CD4-positive, alpha-beta memory T cell (primary cell): ENCODE data around the gene SLC30A10. TPM values are rescaled to one million over a fixed set of nuclear protein-coding genes. Genes with fewer than 3 reads are reported as not detected.
A peak's percentile ranks its signal among the peaks of the same experiment; 100 is the strongest.
"Not testable (repeated sequence)": the region's sequence is repeated elsewhere in the genome, so short reads cannot be mapped to it uniquely, and the experiment has no call there.

Experiments
- CTCF ChIA-PET: fragments of 350-600 bp; sonication (Branson Sonifier 250); formaldehyde crosslinking; loops from one replicate; lab custom pipeline; 2021; ENCODE audit warnings: inconsistent platforms; ENCODE audit not compliant: partially characterized antibody; lab: Charles Lee
- POLR2A ChIA-PET: fragments of 350-600 bp; sonication (Branson Sonifier 250); formaldehyde crosslinking; loops from one replicate; lab custom pipeline; 2021; ENCODE audit not compliant: partially characterized antibody; lab: Charles Lee
- DNase-seq, 5 donors: peaks; one replicate each; pipeline versions ENCODE4 v3.0.0 to v3.0.0-alpha.2; 2020 to 2022; ENCODE audit warnings: mixed read lengths in 1 of 5
- H3K27ac ChIP-seq: one replicate; pipeline ENCODE4 v1.7.0; 2013; ENCODE audit warnings: low read depth, low read length
- H3K27me3 ChIP-seq: 2 replicates; pipeline ENCODE4 v1.7.0; 2013; ENCODE audit warnings: mild to moderate bottlenecking, low read length, moderate library complexity; ENCODE audit not compliant: insufficient read depth
- H3K36me3 ChIP-seq: 2 replicates; pipeline ENCODE4 v1.7.0; 2013; ENCODE audit warnings: mild to moderate bottlenecking, low read length, moderate library complexity; ENCODE audit not compliant: insufficient read depth
- H3K4me1 ChIP-seq: 2 replicates; pipeline ENCODE4 v1.7.0; 2013; ENCODE audit warnings: mild to moderate bottlenecking, low read length, moderate library complexity; ENCODE audit not compliant: insufficient read depth
- H3K4me3 ChIP-seq, 2 donors: one replicate each; pipeline ENCODE4 v1.7.0; 2013; ENCODE audit warnings: low read length in 2 of 2, mild to moderate bottlenecking in 1 of 2
- H3K9me3 ChIP-seq, 2 donors: one replicate each; pipeline ENCODE4 v1.7.0; 2013; ENCODE audit warnings: low read length in 2 of 2, control low read depth in 1 of 2; ENCODE audit not compliant: control insufficient read depth in 1 of 2
- H3K27ac Mint-ChIP-seq, 7 donors: one replicate each; pipeline ENCODE4 v1.8.0; 2020 to 2021; ENCODE audit warnings: mixed read lengths in 7 of 7, mild to moderate bottlenecking in 6 of 7, inconsistent platforms in 3 of 7, moderate library complexity in 3 of 7
- H3K27me3 Mint-ChIP-seq, 2 donors: one replicate each; pipeline ENCODE4 v1.8.0; 2020 to 2021; ENCODE audit warnings: mixed read lengths in 2 of 2
- H3K36me3 Mint-ChIP-seq, 2 donors: one replicate each; pipeline ENCODE4 v1.8.0; 2020 to 2021; ENCODE audit warnings: mixed read lengths in 2 of 2, inconsistent platforms in 1 of 2, mild to moderate bottlenecking in 1 of 2
- H3K4me1 Mint-ChIP-seq, 4 donors: one replicate each; pipeline ENCODE4 v1.8.0; 2020 to 2021; ENCODE audit warnings: mixed read lengths in 4 of 4, mild to moderate bottlenecking in 1 of 4
- H3K4me3 Mint-ChIP-seq, 8 donors: one replicate each; pipeline ENCODE4 v1.8.0; 2020 to 2021; ENCODE audit warnings: mixed read lengths in 8 of 8, mild to moderate bottlenecking in 7 of 8, moderate library complexity in 6 of 8, inconsistent platforms in 3 of 8
- H3K9me3 Mint-ChIP-seq, 8 donors: one replicate each; pipeline ENCODE4 v1.8.0; 2020 to 2021; ENCODE audit warnings: mixed read lengths in 8 of 8, mild to moderate bottlenecking in 5 of 8, inconsistent platforms in 3 of 8, moderate library complexity in 1 of 8
- intact Hi-C: fragments of 100-400 bp; cut with micrococcal nuclease; formaldehyde crosslinking; loops from one replicate; pipeline ENCODE4 v1.15.1; 2023
- polyA plus RNA-seq, 2 donors: library from polyadenylated mRNA; unstranded; fragments of 300-500 nt; fragmentation: Illumina TruSeq; gene quantifications; one replicate each; pipeline ENCODE4 v1.2.3, GENCODE V29; 2021
- total RNA-seq, 2 experiments: library from RNA; stranded (reverse); gene quantifications; one replicate each; pipeline ENCODE4 v1.2.3, GENCODE V29; 2021

Gene SLC30A10
- total and polyA plus RNA-seq, 4 experiments from 2014 or later = not detected

- no peak for DNase-seq
- POLR2A ChIA-PET = no interaction called here
- Mint-ChIP-seq H3K27ac (no peak overlapping the region), H3K36me3 (peaks cover 0 to 8% of the 10 kb centered on the region in 2 donors), H3K4me1 (peaks cover 0 to 4% (median 2%) of the 10 kb centered on the region in 4 donors), H3K9me3 (peaks cover 0 to 15% (median 9%) of the 10 kb centered on the region in 8 donors), H3K27me3 (peaks cover 13 to 16% of the 10 kb centered on the region in 2 donors), H3K4me3 (no peak overlapping the region)
- intact Hi-C loops = no loop called here
- Histone ChIP-seq H3K4me3 (no peak overlapping the region), H3K27ac (no peak overlapping the region), H3K9me3 (no peaks in the 10 kb centered on the region), H3K36me3 (no peaks in the 10 kb centered on the region), H3K4me1 (no peaks in the 10 kb centered on the region), H3K27me3 (no peaks in the 10 kb centered on the region)
- CTCF ChIA-PET = no interaction called here
Observed at GRCh38 chr1:219945795-219946194, 17.4 kb upstream of the SLC30A10 start.

- Histone ChIP-seq H3K4me1 (no peaks in the 10 kb centered on the region), H3K4me3 (no peak overlapping the region), H3K27me3 (no peaks in the 10 kb centered on the region), H3K27ac (no peak overlapping the region), H3K9me3 (no peaks in the 10 kb centered on the region), H3K36me3 (no peaks in the 10 kb centered on the region)
- Mint-ChIP-seq H3K4me1 (peaks cover 0 to 4% (median 2%) of the 10 kb centered on the region in 4 donors), H3K27me3 (peaks cover 31 to 33% of the 10 kb centered on the region in 2 donors), H3K27ac (no peak overlapping the region), H3K9me3 (peaks cover 0 to 11% (median 7%) of the 10 kb centered on the region in 8 donors), H3K36me3 (peaks cover 0 to 8% of the 10 kb centered on the region in 2 donors), H3K4me3 (no peak overlapping the region)
- CTCF ChIA-PET = no interaction called here
- no peak for DNase-seq
- POLR2A ChIA-PET = no interaction called here
- intact Hi-C loops = no loop called here
Observed at GRCh38 chr1:219941179-219942118, 13.1 kb upstream of the SLC30A10 start.

- POLR2A ChIA-PET = no interaction called here
Observed at GRCh38 chr1:219940707-219941106, 12.3 kb upstream of the SLC30A10 start.

GRCh38 chr1:219938706-219939105, 10.3 kb upstream of the SLC30A10 start:
- CTCF ChIA-PET = no interaction called here
- no peak overlapping the region for H3K4me3 Mint-ChIP-seq
- no peak overlapping the region for H3K27ac Mint-ChIP-seq
- H3K27me3 Mint-ChIP-seq = peaks cover 26 to 27% of the 10 kb centered on the region in 2 donors
- Histone ChIP-seq H3K4me1 (no peaks in the 10 kb centered on the region), H3K9me3 (no peaks in the 10 kb centered on the region), H3K27ac (no peak overlapping the region), H3K4me3 (no peak overlapping the region), H3K36me3 (no peaks in the 10 kb centered on the region), H3K27me3 (no peaks in the 10 kb centered on the region)
- H3K9me3 Mint-ChIP-seq = peaks cover 0 to 11% (median 6%) of the 10 kb centered on the region in 8 donors
- intact Hi-C loops = no loop called here
- H3K4me1 Mint-ChIP-seq = no peaks in the 10 kb centered on the region
- POLR2A ChIA-PET = no interaction called here
- peaks cover 0 to 8% of the 10 kb centered on the region in 2 donors for H3K36me3 Mint-ChIP-seq
- no peak for DNase-seq

More at GRCh38 chr1:219940707-219941106, 12.3 kb upstream of the SLC30A10 start:
- Histone ChIP-seq H3K9me3 (no peaks in the 10 kb centered on the region), H3K27ac (no peak overlapping the region), H3K4me1 (no peaks in the 10 kb centered on the region), H3K27me3 (no peaks in the 10 kb centered on the region), H3K36me3 (no peaks in the 10 kb centered on the region), H3K4me3 (no peak overlapping the region)
- no peak overlapping the region for H3K4me3 Mint-ChIP-seq
- peaks cover 0 to 8% of the 10 kb centered on the region in 2 donors for H3K36me3 Mint-ChIP-seq
- peaks cover 0 to 3% (median 2%) of the 10 kb centered on the region in 4 donors for H3K4me1 Mint-ChIP-seq
- intact Hi-C loops = no loop called here
- no peak overlapping the region for H3K27ac Mint-ChIP-seq
- no peak for DNase-seq
- CTCF ChIA-PET = no interaction called here
- peaks cover 0 to 11% (median 7%) of the 10 kb centered on the region in 8 donors for H3K9me3 Mint-ChIP-seq
- H3K27me3 Mint-ChIP-seq = peaks cover 31 to 33% of the 10 kb centered on the region in 2 donors

GRCh38 chr1:219933763-219934162, 5.4 kb upstream of the SLC30A10 start:
- DNase-seq, intact Hi-C loops, H3K27ac ChIP-seq, H3K27ac Mint-ChIP-seq, H3K4me1 ChIP-seq, H3K36me3 Mint-ChIP-seq, H3K9me3 Mint-ChIP-seq, H3K27me3 ChIP-seq, POLR2A ChIA-PET, CTCF ChIA-PET, H3K4me1 Mint-ChIP-seq, H3K9me3 ChIP-seq, H3K36me3 ChIP-seq, H3K4me3 ChIP-seq, H3K4me3 Mint-ChIP-seq: not testable (repeated sequence)
- peaks cover 21 to 23% of the 10 kb centered on the region in 2 donors for H3K27me3 Mint-ChIP-seq

GRCh38 chr1:219931033-219931432, 2.7 kb upstream of the SLC30A10 start:
- CTCF ChIA-PET = no interaction called here
- H3K27me3 ChIP-seq = peaks cover 10% of the 10 kb centered on the region
- POLR2A ChIA-PET = no interaction called here
- no peaks in the 10 kb centered on the region for H3K9me3 ChIP-seq
- no peak overlapping the region for H3K27ac Mint-ChIP-seq
- no peaks in the 10 kb centered on the region for H3K36me3 ChIP-seq
- H3K36me3 Mint-ChIP-seq = no peaks in the 10 kb centered on the region
- H3K4me3 Mint-ChIP-seq = no peak overlapping the region
- peaks cover 22 to 29% of the 10 kb centered on the region in 2 donors for H3K27me3 Mint-ChIP-seq
- no peak overlapping the region for H3K4me3 ChIP-seq
- H3K9me3 Mint-ChIP-seq = peaks cover 0 to 3% (median 0%) of the 10 kb centered on the region in 8 donors
- intact Hi-C loops = no loop called here
- peaks cover 7 to 15% (median 11%) of the 10 kb centered on the region in 4 donors for H3K4me1 Mint-ChIP-seq
- DNase-seq = no peak
- H3K4me1 ChIP-seq = no peaks in the 10 kb centered on the region
- H3K27ac ChIP-seq = no peak overlapping the region

- Histone ChIP-seq H3K27ac (no peak overlapping the region), H3K9me3 (no peaks in the 10 kb centered on the region), H3K36me3 (no peaks in the 10 kb centered on the region), H3K4me1 (no peaks in the 10 kb centered on the region), H3K4me3 (no peak overlapping the region), H3K27me3 (peaks cover 10% of the 10 kb centered on the region)
- Mint-ChIP-seq H3K4me1 (peaks cover 7 to 15% (median 11%) of the 10 kb centered on the region in 4 donors), H3K9me3 (peaks cover 0 to 3% (median 0%) of the 10 kb centered on the region in 8 donors), H3K27me3 (peaks cover 31 to 33% of the 10 kb centered on the region in 2 donors), H3K27ac (no peak overlapping the region), H3K4me3 (peak overlapping the region in 5 of 8 donors; percentile 32 to 74 (median 51)), H3K36me3 (no peaks in the 10 kb centered on the region)
- POLR2A ChIA-PET = no interaction called here
- intact Hi-C loops = no loop called here
- DNase-seq = no peak
- CTCF ChIA-PET = no interaction called here
Observed at GRCh38 chr1:219928791-219929118, 398 bp upstream of the SLC30A10 start.
